Transverse colon (tissue), 4 donors: Measurements from ENCODE around the gene PRG2. TPM values are rescaled to one million over a fixed set of nuclear protein-coding genes. Genes with fewer than 3 reads are reported as not detected.

Experiments
- DNase-seq: peaks from one replicate; pipeline ENCODE4 v3.0.0-alpha.2; 2019
- H3K27ac ChIP-seq, 4 donors: fragments of 200-600 bp; sonication (generic); 2 replicates each; pipeline ENCODE4 v1.5.1; 2016 to 2018; ENCODE audit warnings: inconsistent platforms in 4 of 4
- H3K27me3 ChIP-seq: fragments of 200-600 bp; sonication (generic); 2 replicates; pipeline ENCODE4 v1.5.1; 2017; ENCODE audit warnings: inconsistent platforms
- H3K36me3 ChIP-seq, 4 donors: fragments of 200-600 bp; sonication (generic); 2 replicates each; pipeline ENCODE4 v1.5.1; 2017 to 2019; ENCODE audit warnings: inconsistent platforms in 4 of 4
- H3K4me1 ChIP-seq, 4 donors: fragments of 200-600 bp; sonication (generic); 2 replicates each; pipeline ENCODE4 v1.5.1; 2017 to 2020; ENCODE audit warnings: inconsistent platforms in 4 of 4
- H3K4me3 ChIP-seq, 4 donors: fragments of 200-600 bp; sonication (generic); 1 replicate in 1 of 4; 2 replicates in 3 of 4; pipeline versions ENCODE4 v1.5.1 to v1.6.1; 2017 to 2019; ENCODE audit warnings: inconsistent platforms in 4 of 4
- H3K9me3 ChIP-seq, 2 donors: fragments of 200-600 bp; sonication (generic); 2 replicates each; pipeline ENCODE4 v1.5.1; 2017 to 2019; ENCODE audit warnings: inconsistent platforms in 2 of 2
- CTCF ChIP-seq, 5 experiments: fragments of 200-600 bp in 3 of 5; fragments of 450-650 bp in 2 of 5; sonication (generic) in 3 of 5; IDR thresholded peaks; 1 replicate in 2 of 5; 2 replicates in 3 of 5; pipeline ENCODE4 v1.5.1; 2016 to 2017; ENCODE audit warnings: antibody characterized with exemption in 5 of 5, inconsistent platforms in 3 of 5, mild to moderate bottlenecking in 2 of 5, moderate library complexity in 1 of 5
- EP300 ChIP-seq: sonication (generic); formaldehyde crosslinking; IDR thresholded peaks from one replicate; pipeline ENCODE4 v1.6.1; 2017; ENCODE audit warnings: antibody characterized with exemption, low read depth
- POLR2A ChIP-seq: fragments of 450-650 bp; IDR thresholded peaks from one replicate; pipeline ENCODE4 v1.6.1; 2016; ENCODE audit warnings: antibody characterized with exemption, mild to moderate bottlenecking, moderate library complexity
- POLR2AphosphoS5 ChIP-seq, 3 donors: sonication (generic); formaldehyde crosslinking; IDR thresholded peaks; one replicate each; pipeline ENCODE4 v1.6.1; 2016; ENCODE audit warnings: antibody characterized with exemption in 3 of 3
- WGBS, 2 donors: methylation state at CpG; one replicate each; pipeline ENCODE4 v1.1.5; 2018; ENCODE audit warnings: low coverage in 1 of 2; 5-methylcytosine and 5-hydroxymethylcytosine counted together
- in situ Hi-C, 4 donors: fragments of 200-750 bp; cut with MboI; loops; one replicate each; pipeline versions ENCODE4 v1.15.0 to v1.15.1; 2017; ENCODE audit warnings: low sequenced_read_pairs in 3 of 4, low pct_ligation_motif_present in 1 of 4, low pct_unique_long_range_greater_than_20kb in 1 of 4
- intact Hi-C: fragments of 100-400 bp; cut with DNase I; formaldehyde crosslinking; loops from one replicate; pipeline ENCODE4 v1.15.1; 2023; ENCODE audit warnings: low total_unique reads
- total RNA-seq, 4 donors: library from RNA; depleted of rRNA; stranded (reverse); fragments of >200 nt; gene quantifications; one replicate each; pipeline ENCODE4 v1.1.0, GENCODE V29; 2016

The PRG2 gene
- total RNA-seq, 4 donors from 2014 or later, result not detected

- intact Hi-C loops (no loop called here), in situ Hi-C loops (no loop called here)
- TF ChIP-seq POLR2A, result no peak
- TF ChIP-seq CTCF (IDR thresholded peaks at IDR 0.05), result no peak
- no peak for TF ChIP-seq POLR2AphosphoS5 (IDR thresholded peaks at IDR 0.05)
- no peak for TF ChIP-seq EP300
- 66 to 78% methylated on average over 6 to 8 of the region's 8 CpGs for WGBS, 2 donors
- Histone ChIP-seq H3K27ac (no peak overlapping the region), H3K36me3 (no peaks in the 10 kb centered on the region), H3K4me3 (no peak overlapping the region), H3K4me1 (no peaks in the 10 kb centered on the region), H3K27me3 (no peaks in the 10 kb centered on the region), H3K9me3 (no peaks in the 10 kb centered on the region)
- no peak for DNase-seq
Measured at GRCh38 chr11:57392066-57392762, 1.8 kb upstream of the PRG2 start.

GRCh38 chr11:57391539-57391938, 1.1 kb upstream of the PRG2 start:
- intact Hi-C loops (no loop called here), in situ Hi-C loops (no loop called here)
- Histone ChIP-seq H3K27ac (no peak overlapping the region), H3K27me3 (no peaks in the 10 kb centered on the region), H3K36me3 (no peaks in the 10 kb centered on the region), H3K4me3 (no peak overlapping the region), H3K4me1 (no peaks in the 10 kb centered on the region), H3K9me3 (no peaks in the 10 kb centered on the region)
- TF ChIP-seq CTCF (IDR thresholded peaks at IDR 0.05), result no peak
- TF ChIP-seq POLR2A, result no peak
- TF ChIP-seq POLR2AphosphoS5 (IDR thresholded peaks at IDR 0.05), result no peak
- TF ChIP-seq EP300, result no peak
- DNase-seq, result no peak
- WGBS, 2 donors, result 14 to 68% methylated on average over 2 of the region's 2 CpGs

DNA sequence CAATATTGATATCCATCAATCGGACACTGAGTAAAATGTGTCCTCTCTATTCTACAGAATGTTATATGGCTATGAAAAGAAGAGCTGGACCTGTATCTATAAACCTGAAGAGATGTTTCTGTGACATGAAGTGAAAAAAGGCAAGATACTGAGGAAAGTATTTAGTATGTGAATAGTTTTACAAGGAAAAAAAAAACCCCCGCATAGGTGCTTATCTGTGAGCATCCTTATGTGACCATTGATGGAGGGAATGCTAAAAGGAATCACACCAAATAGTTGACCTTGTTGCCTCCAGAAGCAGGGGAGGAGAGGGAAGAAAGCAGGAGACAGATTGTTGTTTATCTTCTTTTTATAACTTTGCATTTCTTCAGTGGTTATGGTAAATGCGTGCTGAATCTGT, 661 bp upstream of the PRG2 start:
- TF ChIP-seq POLR2AphosphoS5 (IDR thresholded peaks at IDR 0.05) (no peak), EP300 (no peak), POLR2A (no peak), CTCF (IDR thresholded peaks at IDR 0.05) (no peak)
- DNase-seq, result no peak
- H3K9me3 ChIP-seq, result no peaks in the 10 kb centered on the region
- no peaks in the 10 kb centered on the region for H3K27me3 ChIP-seq
- intact Hi-C loops (no loop called here), in situ Hi-C loops (no loop called here)
- WGBS, 2 donors, result 81 to 86% methylated on average over 3 of the region's 3 CpGs
- no peak overlapping the region for H3K4me3 ChIP-seq
- no peaks in the 10 kb centered on the region for H3K36me3 ChIP-seq
- no peaks in the 10 kb centered on the region for H3K4me1 ChIP-seq
- H3K27ac ChIP-seq, result no peak overlapping the region

DNA sequence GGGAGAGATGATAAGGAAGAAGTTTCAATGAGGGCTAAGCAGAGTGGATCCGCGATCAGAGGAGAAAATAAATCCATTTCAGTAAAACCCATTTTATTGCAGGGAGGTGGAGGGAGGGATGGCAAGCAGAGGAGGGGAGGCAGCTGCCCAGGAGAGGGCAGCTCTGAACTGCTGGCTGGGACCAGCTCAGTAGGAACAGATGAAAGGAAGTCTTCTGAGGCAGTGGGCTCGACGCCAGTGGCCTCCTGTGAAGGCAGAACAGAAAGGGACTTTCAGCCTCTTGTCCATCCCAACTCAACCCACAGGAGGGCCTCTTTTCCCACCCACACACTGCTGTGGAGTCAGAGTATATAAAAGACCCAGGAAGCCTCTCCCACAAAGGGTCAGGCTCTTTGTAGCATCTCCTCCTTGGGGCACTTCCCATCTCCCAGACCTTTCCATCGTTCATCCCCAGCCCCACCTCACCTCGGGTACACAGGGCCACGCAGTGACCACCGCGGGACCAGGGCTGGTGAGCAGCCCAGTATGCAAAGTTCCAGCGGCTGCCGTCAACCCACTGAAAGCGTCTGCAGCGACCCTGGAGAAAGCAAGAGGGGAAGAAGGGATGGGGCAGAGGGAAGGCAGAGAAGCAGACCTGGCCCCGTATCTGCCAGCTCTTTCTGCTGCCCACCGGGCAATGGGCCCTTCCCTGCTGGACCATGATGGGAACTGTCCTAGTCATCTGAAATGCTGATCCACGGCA, 3.0 kb downstream of the PRG2 start:
- Histone ChIP-seq H3K4me1 (no peaks in the 10 kb centered on the region), H3K27ac (no peak overlapping the region), H3K4me3 (no peak overlapping the region), H3K27me3 (no peaks in the 10 kb centered on the region), H3K9me3 (no peaks in the 10 kb centered on the region), H3K36me3 (no peaks in the 10 kb centered on the region)
- intact Hi-C loops, result no loop called here
- WGBS, 2 donors, result 71 to 93% methylated on average over 3 to 16 of the region's 16 CpGs
- DNase-seq, result no peak
- TF ChIP-seq EP300, result no peak
- no peak for TF ChIP-seq CTCF (IDR thresholded peaks at IDR 0.05)
- no peak for TF ChIP-seq POLR2A
- no peak for TF ChIP-seq POLR2AphosphoS5 (IDR thresholded peaks at IDR 0.05)
- in situ Hi-C loops, result no loop called here
